ENCODE results near the gene TOM1L1.

Gene TOM1L1

DNA sequence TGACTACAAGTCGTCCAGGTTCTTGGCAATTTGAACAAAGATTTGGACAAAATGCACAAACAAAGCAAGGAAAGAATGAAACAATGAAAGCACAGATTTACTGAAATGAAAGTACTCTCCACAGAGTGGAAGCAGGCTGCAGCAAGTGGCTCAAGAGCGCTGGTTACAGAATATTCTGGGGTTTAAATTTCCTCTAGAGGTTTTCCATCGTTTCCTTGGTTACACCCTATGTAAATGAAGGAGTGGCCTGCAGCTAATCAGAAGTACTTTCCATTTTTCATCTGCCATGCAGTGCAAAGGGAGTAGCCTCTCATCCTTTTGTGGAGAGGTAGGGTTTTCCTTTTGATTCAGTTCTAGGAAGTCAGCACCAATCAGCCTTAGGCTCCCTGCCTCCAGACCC lies 79.7 kb downstream of the TOM1L1 start:
- no peak for TF ChIP-seq CTCF (IDR thresholded peaks at IDR 0.05; ENCODE audit: low read depth, low read length, poor library complexity, severe bottlenecking)
- TF ChIP-seq EZH2phosphoT487 (IDR thresholded peaks at IDR 0.05; ENCODE audit: borderline replicate concordance, low read length), result no peak
- peaks cover 7% of the 10 kb centered on the region; the same call in 1 of the 2 replicates for H3K79me2 ChIP-seq (ENCODE audit: control insufficient read depth, low read length)

DNA sequence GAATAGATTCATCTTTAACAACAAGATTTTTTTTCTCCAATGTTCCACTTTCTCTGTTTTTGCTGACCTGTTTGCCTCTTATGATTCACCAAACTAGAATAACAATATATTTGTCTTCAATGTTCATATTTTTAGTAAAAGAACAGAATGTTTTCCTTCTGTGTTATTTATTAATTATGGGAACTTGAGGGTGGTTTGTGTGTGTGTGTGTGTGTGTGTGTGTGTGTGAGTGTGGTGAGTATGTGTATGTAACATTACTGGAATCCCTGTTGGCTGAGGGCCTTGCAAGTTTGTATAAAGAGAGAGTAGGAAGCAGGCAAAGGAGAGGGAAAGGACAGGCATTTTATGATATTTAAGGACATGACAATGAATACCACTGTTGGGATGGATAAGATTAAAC lies 81.7 kb downstream of the TOM1L1 start:
- no peak overlapping the region for H3K27ac ChIP-seq (ENCODE audit: low read depth, low read length)
- H3K4me1 ChIP-seq (ENCODE audit: control insufficient read depth, low read length), result no peaks in the 10 kb centered on the region
- peaks cover 3% of the 10 kb centered on the region; the same call in 1 of the 2 replicates for H3K79me2 ChIP-seq (ENCODE audit: control insufficient read depth, low read length)
- no peaks in the 10 kb centered on the region for H3K27me3 ChIP-seq (ENCODE audit: control insufficient read depth, low read length)
- no peaks in the 10 kb centered on the region for H3K9me3 ChIP-seq (ENCODE audit: control insufficient read depth, insufficient read depth, low read length)
- no peaks in the 10 kb centered on the region for H3F3A ChIP-seq (ENCODE audit: control insufficient read depth, insufficient read depth)
- no peak overlapping the region for H3K4me2 ChIP-seq (ENCODE audit: low read length)
- H3K4me3 ChIP-seq (ENCODE audit: low read length), result no peak overlapping the region
- no peaks in the 10 kb centered on the region for H3K9me2 ChIP-seq (replicated peaks; ENCODE audit: control insufficient read depth, low read length)
- no peak for TF ChIP-seq EZH2phosphoT487 (IDR thresholded peaks at IDR 0.05; ENCODE audit: borderline replicate concordance, low read length)
- TF ChIP-seq CTCF (IDR thresholded peaks at IDR 0.05; ENCODE audit: low read depth, low read length, poor library complexity, severe bottlenecking), result no peak
- H3K36me3 ChIP-seq (ENCODE audit: control insufficient read depth, low read length), result no peaks in the 10 kb centered on the region
- H4K20me1 ChIP-seq (ENCODE audit: control insufficient read depth, insufficient read depth, low read depth, low read length), result no peaks in the 10 kb centered on the region

More for the DNA sequence above, 79.7 kb downstream of the TOM1L1 start:
- Histone ChIP-seq H3K27me3 (ENCODE audit: control insufficient read depth, low read length) (no peaks in the 10 kb centered on the region), H3K9me3 (ENCODE audit: control insufficient read depth, insufficient read depth, low read length) (no peaks in the 10 kb centered on the region), H3K27ac (ENCODE audit: low read depth, low read length) (no peak overlapping the region), H4K20me1 (ENCODE audit: control insufficient read depth, insufficient read depth, low read depth, low read length) (no peaks in the 10 kb centered on the region), H3F3A (ENCODE audit: control insufficient read depth, insufficient read depth) (no peaks in the 10 kb centered on the region), H3K4me1 (ENCODE audit: control insufficient read depth, low read length) (no peaks in the 10 kb centered on the region), H3K9me2 (replicated peaks; ENCODE audit: control insufficient read depth, low read length) (no peaks in the 10 kb centered on the region), H3K36me3 (ENCODE audit: control insufficient read depth, low read length) (no peaks in the 10 kb centered on the region), H3K4me3 (ENCODE audit: low read length) (no peak overlapping the region), H3K4me2 (ENCODE audit: low read length) (no peak overlapping the region)

DNA sequence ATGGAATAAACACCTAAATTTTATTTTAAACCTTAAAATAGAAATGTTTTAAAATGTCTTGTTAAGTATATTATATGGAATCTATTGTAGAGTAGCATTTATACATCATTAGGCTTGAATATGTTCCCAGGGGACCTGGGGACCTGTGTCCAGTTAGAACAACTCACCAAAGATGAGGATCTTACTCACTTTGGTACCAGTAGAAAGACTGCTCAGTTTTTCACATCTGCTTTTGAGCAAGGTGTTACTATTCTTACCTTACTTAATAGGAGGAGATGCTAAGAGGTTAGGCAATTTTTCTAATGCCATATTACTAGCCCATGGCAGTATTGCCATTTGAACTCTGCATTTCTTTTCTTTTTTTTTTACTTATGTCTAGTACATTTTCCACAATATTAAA lies 82.6 kb downstream of the TOM1L1 start:
- Histone ChIP-seq H3K9me2 (replicated peaks; ENCODE audit: control insufficient read depth, low read length) (no peaks in the 10 kb centered on the region), H3F3A (ENCODE audit: control insufficient read depth, insufficient read depth) (no peaks in the 10 kb centered on the region), H3K27ac (ENCODE audit: low read depth, low read length) (no peak overlapping the region), H3K79me2 (ENCODE audit: control insufficient read depth, low read length) (peaks cover 3% of the 10 kb centered on the region; the same call in 1 of the 2 replicates), H4K20me1 (ENCODE audit: control insufficient read depth, insufficient read depth, low read depth, low read length) (no peaks in the 10 kb centered on the region), H3K27me3 (ENCODE audit: control insufficient read depth, low read length) (no peaks in the 10 kb centered on the region), H3K4me1 (ENCODE audit: control insufficient read depth, low read length) (no peaks in the 10 kb centered on the region), H3K4me3 (ENCODE audit: low read length) (no peak overlapping the region), H3K9me3 (ENCODE audit: control insufficient read depth, insufficient read depth, low read length) (no peaks in the 10 kb centered on the region), H3K36me3 (ENCODE audit: control insufficient read depth, low read length) (no peaks in the 10 kb centered on the region), H3K4me2 (ENCODE audit: low read length) (no peak overlapping the region)
- TF ChIP-seq CTCF (IDR thresholded peaks at IDR 0.05; ENCODE audit: low read depth, low read length, poor library complexity, severe bottlenecking) (no peak), EZH2phosphoT487 (IDR thresholded peaks at IDR 0.05; ENCODE audit: borderline replicate concordance, low read length) (no peak)

Data from DOHH2 (cell line).